ENCODE data around the gene HOMEZ.
"Not testable (repeated sequence)": the region's sequence is repeated elsewhere in the genome, so short reads cannot be mapped to it uniquely, and the experiment has no call there.

HOMEZ gene

GRCh38 chr14:23307146-23307530, 21.2 kb upstream of the HOMEZ start:
- DNase-seq: no peak

- peak; percentile 88 for DNase-seq
Measured at GRCh38 chr14:23306412-23307145, 20.6 kb upstream of the HOMEZ start, which contains the start of gene BCL2L2. Gene BCL2L2 (plus strand): TSS chr14:23306833. CDS start chr14:23307768, 935 bp downstream.

- DNase-seq: peak; percentile 40
Measured at GRCh38 chr14:23302290-23303225, 16.6 kb upstream of the HOMEZ start, which contains the start of gene PPP1R3E. Gene PPP1R3E (minus strand): TSS chr14:23302859. CDS start chr14:23302576, 283 bp downstream.

GRCh38 chr14:23301969-23302289, 16.0 kb upstream of the HOMEZ start:
- DNase-seq: no peak

- peak; percentile 98 for DNase-seq
Measured at GRCh38 chr14:23301288-23301968, 15.5 kb upstream of the HOMEZ start.

GRCh38 chr14:23300687-23301223, 14.8 kb upstream of the HOMEZ start:
- DNase-seq: no peak

GRCh38 chr14:23299986-23300686, 14.2 kb upstream of the HOMEZ start:
- no peak for DNase-seq

GRCh38 chr14:23299211-23299957, 13.5 kb upstream of the HOMEZ start:
- DNase-seq: peak; percentile 49

- no peak for DNase-seq
Measured at GRCh38 chr14:23297611-23298277, 11.8 kb upstream of the HOMEZ start.

- no peak for DNase-seq
Measured at GRCh38 chr14:23297096-23297495, 11.2 kb upstream of the HOMEZ start.

GRCh38 chr14:23296012-23296777, 10.3 kb upstream of the HOMEZ start:
- no peak for DNase-seq

- peak; percentile 60 for DNase-seq
Measured at GRCh38 chr14:23294734-23295561, 9.0 kb upstream of the HOMEZ start.

- DNase-seq: no peak
Measured at GRCh38 chr14:23286902-23287479, 1.1 kb upstream of the HOMEZ start.

- DNase-seq: no peak
Measured at GRCh38 chr14:23285530-23286019, 357 bp downstream of the HOMEZ start.

GRCh38 chr14:23284654-23285529, 1.0 kb downstream of the HOMEZ start:
- DNase-seq: no peak

- no peak for DNase-seq
Measured at GRCh38 chr14:23281247-23281646, 4.7 kb downstream of the HOMEZ start.

- not testable (repeated sequence) for DNase-seq
Measured at GRCh38 chr14:23277928-23278327, 8.0 kb downstream of the HOMEZ start.

GRCh38 chr14:23277189-23277588, 8.7 kb downstream of the HOMEZ start:
- no peak for DNase-seq

Measured in fibroblast of upper back skin (primary cell).